Stimulated activated CD4-positive, alpha-beta T cell treated with anti-CD3 and anti-CD28 coated beads, Interleukin-1b, Interleukin-23, amount 100 ng/mL, for 48 hours (primary cell): ENCODE data around the gene COL9A1.
"Not testable (repeated sequence)": the region's sequence is repeated elsewhere in the genome, so short reads cannot be mapped to it uniquely, and the experiment has no call there.

Source experiments
- DNase-seq: peaks from one replicate; pipeline ENCODE4 v3.0.0-alpha.2; 2020

COL9A1 gene

GRCh38 chr6:70303034-70303525 is at the start of gene COL9A1:
COL9A1 (minus strand) TSS chr6:70303084; CDS start chr6:70302924, 160 bp downstream.
- DNase-seq, result no peak

DNA sequence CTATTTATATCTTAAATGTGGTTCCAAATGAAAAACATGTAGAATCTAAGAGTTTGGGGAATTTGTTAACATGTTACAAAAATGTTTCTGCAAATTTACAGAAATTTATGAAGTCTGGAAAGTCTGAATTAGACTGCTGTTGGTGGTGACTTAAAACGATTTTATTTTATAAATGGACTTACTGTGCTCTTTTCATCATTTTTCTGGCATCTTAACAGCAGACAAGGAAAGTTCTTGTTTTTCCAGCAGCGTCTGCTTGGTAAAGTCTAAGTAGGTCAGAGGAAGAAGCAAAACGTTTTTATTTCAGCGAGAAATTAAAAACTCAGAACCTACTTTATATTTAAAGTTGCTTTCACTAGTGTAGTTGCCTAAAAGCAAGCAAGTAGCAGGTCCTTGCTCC is 48.6 kb upstream of the COL9A1 start:
- no peak for DNase-seq

GRCh38 chr6:70345619-70346018 is 42.7 kb upstream of the COL9A1 start:
- no peak for DNase-seq

DNA sequence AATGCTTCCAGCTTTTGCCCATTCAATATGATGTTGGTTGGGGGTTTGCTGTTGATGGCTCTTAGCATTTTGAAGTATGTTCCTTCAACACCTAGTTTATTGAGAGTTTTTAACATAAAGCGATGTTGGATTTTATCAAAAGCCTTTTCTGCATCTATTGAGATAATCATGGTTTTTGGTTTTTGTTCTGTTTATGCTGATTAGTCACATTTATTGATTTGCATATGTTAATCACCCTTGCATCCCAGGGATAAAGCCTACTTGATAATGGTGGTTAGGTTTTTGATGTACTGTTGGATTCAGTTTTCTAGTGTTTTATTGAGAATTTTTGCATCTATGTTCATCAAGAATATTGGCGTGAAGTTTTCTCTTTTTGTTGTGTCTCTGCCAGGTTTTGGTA is 40.4 kb upstream of the COL9A1 start:
- no peak for DNase-seq

DNA sequence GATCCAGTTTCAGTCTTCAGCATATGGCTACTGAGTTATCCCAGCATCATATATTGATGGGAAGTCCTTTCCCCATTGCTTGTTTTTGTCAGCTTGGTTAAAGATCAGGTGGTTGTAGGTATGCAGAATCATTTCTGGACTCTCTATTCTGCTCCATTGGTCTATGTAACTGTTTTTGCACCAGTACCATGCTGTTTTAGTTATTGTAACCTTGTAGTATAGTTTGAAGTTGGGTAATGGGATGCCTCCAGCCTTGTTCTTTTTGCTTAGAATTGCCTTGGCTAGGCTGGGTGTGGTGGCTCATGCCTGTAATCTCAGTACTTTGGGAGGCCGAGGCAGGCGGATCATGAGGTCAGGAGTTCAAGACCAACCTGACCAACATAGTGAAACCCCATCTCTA is 36.9 kb upstream of the COL9A1 start:
- not testable (repeated sequence) for DNase-seq

DNA sequence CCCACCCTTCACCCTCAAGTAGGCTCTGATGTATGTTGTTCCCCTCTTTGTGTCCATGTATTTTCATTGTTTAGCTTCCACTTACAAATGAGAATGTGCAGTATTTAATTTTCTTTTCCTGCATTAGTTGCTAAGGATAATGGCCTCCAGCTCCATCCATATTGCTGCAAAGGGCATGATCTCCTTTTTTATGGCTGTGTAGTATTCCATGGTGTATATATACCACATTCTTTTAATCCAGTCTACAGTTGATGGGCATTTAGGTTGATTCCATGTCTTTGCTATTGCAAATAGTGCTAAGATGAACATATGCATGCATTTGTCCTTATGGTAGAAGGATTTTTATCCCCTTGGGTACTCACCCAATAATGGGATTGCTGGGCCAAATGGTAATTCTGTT is 35.9 kb upstream of the COL9A1 start:
- no peak for DNase-seq

GRCh38 chr6:70337743-70338105 is 34.8 kb upstream of the COL9A1 start:
- DNase-seq, result no peak

DNA sequence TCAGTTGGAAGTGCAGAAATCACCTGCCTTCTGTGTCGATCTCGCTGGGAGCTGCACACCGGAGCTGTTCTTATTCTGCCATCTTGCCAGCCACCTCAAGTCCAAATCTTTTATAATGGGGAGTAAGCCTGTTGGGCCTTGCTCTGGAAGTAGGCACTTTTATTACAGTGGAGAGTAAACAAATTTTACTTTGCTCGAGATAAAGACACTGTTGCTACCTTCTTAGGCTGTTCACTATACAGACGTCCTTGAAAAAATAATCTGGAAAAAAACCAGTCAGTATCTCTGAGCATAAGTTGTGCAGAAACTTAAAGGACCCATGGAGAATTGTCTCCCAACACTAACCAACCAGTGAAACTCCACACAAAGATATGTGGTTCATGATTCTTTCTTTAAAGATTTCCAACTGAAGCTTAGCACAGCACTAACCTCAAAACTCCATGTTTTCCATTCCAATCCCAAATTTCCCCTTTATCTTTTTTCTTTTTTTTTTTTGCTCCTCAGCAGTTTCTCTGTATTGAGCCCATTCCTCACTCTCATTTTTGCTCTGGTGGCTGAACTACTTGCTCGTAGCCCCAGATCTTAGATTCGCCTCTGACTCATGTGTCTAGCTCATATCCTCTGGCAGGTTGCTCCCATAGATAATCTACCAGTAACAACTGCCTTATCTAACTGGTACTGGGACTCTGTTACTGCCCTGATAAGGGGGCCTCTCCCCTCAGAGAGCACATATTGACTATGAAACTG is 34.3 kb upstream of the COL9A1 start:
- no peak for DNase-seq

DNA sequence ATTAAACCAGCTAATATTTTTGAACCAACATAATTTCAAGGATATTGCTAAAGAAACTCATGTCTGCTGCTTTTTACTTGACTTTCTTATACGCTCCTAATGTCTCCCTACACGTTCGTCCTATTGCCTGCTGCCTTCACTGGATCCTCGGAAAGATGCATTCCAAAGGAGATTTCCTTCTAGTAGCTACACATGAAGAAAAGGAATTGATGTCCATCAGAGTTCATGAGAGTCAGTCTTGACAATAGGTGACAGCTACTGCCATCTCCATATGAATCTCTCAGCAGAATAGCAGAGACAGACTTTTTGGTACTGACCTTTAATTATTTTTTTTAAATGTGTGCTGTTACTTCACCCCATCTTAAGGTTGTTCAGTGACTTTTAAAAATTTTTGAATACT is 24.2 kb upstream of the COL9A1 start:
- DNase-seq, result no peak

DNA sequence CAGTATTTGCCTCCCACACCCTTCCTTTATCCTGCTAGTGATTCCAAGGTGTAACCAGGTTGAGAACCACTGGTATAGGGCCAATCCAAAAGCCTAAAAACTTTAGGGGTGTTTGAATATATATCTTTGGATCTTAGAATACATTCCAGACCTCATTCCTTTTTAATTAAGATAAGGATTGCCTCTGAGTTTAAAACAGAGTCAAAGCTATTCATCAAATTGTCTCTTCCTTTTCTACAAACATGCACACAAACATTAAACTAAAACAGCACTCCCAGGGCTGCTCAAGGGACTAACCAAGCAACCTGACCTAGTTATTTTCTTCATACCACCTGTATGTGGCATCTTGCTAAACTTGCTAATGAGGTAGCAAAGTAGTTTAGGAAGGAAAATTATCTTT is 22.1 kb upstream of the COL9A1 start:
- no peak for DNase-seq

GRCh38 chr6:70317799-70318198 is 14.9 kb upstream of the COL9A1 start:
- DNase-seq, result not testable (repeated sequence)

GRCh38 chr6:70315079-70315751 is 12.3 kb upstream of the COL9A1 start:
- DNase-seq, result no peak

GRCh38 chr6:70314296-70314695 is 11.4 kb upstream of the COL9A1 start:
- no peak for DNase-seq

DNA sequence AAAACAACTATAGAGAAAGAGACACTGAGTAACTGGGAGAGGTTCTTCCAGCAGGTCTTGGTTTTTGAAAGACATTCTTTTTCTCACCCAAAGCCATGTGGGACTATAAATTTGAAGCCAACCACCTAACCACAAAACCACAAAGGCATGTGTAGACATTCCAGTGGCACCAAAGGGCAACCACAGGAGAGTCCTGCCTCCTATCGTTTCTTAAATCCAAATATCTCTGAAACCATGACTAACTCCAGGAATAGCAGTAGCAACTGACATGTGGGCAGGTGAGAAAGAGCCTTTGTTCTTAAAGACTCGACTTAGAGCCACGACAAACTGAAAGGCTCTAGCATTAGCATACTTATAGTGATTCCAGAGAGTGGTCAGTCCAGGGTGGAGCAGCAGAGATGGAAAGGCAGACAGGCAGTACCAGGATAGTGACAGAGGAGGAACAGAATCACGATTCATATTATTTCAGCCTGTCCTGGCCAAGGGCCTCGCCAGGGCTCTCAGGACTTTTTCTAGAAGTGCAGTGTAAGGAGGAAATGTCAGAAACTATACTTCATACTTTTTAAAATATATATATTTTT is 9.4 kb upstream of the COL9A1 start:
- DNase-seq, result no peak

- no peak for DNase-seq
These were observed 7.3 kb upstream of the COL9A1 start for GRCh38 chr6:70310063-70310694.

GRCh38 chr6:70309243-70309642 is 6.4 kb upstream of the COL9A1 start:
- DNase-seq, result no peak

DNA sequence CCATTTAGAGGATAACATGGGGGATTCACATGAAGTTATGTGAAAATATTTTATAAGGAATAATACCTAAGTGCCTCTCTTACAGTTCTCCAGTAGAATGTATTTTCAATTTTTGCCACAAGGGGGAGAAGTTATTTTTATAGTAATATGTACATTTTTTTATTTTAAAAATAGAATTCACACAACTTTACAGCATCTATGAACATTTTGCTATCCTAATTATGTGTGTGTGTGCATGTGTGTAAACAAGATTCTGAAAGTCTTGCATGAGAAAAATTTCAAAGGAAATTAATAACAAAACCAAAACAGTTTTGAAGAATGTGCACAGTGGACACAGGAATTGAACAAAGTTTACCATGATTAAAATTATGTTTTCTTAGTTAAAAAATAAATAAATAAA is 5.3 kb upstream of the COL9A1 start:
- DNase-seq, result not testable (repeated sequence)

GRCh38 chr6:70307008-70307407 is 4.1 kb upstream of the COL9A1 start:
- no peak for DNase-seq

GRCh38 chr6:70304616-70305015 is 1.7 kb upstream of the COL9A1 start:
- no peak for DNase-seq

DNA sequence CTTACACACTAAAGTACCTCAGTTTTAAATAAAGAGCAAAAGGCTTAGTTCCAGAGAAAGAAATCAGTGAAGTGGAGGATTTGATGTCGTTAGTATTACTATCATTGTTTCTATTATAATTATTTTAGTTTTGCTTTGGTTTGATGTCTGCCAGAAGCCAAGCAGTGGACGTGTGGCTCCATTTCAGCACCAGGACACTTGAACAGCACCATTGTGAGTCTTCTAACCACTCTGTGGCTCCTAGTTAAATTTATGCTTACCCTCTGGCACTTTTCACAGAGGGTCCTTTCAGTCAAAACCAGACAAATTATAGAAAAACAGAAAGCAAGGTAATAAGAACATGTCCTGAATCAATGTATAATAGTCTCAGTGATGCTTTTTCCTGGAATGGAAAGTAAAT is 3.4 kb downstream of the COL9A1 start:
- DNase-seq, result no peak

GRCh38 chr6:70298068-70298467 is 4.8 kb downstream of the COL9A1 start:
- DNase-seq, result no peak

DNA sequence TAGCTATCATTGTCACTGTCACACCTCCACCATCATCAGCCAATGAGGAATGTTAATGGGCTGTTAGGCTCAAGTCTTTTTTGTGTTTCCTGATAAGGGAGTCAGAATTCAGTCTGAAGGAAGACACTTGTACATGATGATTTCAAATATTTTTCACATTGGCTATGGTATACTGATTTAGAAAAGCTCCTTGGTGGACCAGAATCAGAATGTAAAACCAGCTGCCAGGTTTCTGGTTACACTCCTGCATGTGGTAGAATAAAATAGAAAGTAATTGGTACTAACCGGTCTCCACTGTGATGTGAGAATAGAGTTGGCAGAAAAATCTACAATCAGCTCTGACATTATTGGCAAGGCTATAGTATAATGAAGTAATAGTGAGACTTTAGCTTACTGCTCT is 10.7 kb downstream of the COL9A1 start:
- no peak for DNase-seq

- no peak for DNase-seq
These were observed 13.6 kb downstream of the COL9A1 start for GRCh38 chr6:70289299-70289698.

DNA sequence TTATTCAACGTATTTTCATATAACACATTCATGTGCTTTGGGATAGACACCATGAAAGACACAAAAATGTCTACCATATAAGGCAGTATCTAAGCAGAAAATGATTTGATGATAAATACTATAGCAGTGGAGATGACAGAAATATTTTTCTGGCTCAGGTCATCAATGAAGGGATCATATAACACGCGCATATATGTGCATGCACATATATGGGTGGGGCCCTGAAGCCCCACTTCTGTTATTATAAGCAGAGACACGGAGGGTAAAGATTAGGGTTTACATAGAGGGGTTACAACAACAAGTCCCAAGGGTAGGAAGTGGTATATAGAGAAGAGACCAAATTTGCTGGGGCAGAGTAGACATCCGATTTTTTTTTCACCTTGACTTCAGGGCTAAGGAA is 16.0 kb downstream of the COL9A1 start:
- DNase-seq, result no peak
